ENCODE data around the gene DPH3. TPM values are rescaled to one million over a fixed set of nuclear protein-coding genes. Genes with fewer than 3 reads are reported as not detected.
A peak's percentile ranks its signal among the peaks of the same experiment; 100 is the strongest.
"Not testable (repeated sequence)": the region's sequence is repeated elsewhere in the genome, so short reads cannot be mapped to it uniquely, and the experiment has no call there.

Gene DPH3
- 10.8 and 11.5 TPM in 2 replicates for total RNA-seq (2014; rRNA removed; shearing (Covaris generic))

- DNase-seq (ENCODE audit: low spot score): peak; percentile 99
These were observed at the start of gene DPH3, which contains the start of gene OXNAD1 for GRCh38 chr3:16264708-16265454. TSS of gene DPH3 (minus strand) at chr3:16264943. CDS start at chr3:16264876, 67 bp downstream. TSS of gene OXNAD1 (plus strand) at chr3:16265212. CDS start at chr3:16270953, 5,741 bp downstream.

- DNase-seq (ENCODE audit: low spot score): no peak
These were observed 49.3 kb upstream of the DPH3 start for GRCh38 chr3:16313886-16314645.

DNA sequence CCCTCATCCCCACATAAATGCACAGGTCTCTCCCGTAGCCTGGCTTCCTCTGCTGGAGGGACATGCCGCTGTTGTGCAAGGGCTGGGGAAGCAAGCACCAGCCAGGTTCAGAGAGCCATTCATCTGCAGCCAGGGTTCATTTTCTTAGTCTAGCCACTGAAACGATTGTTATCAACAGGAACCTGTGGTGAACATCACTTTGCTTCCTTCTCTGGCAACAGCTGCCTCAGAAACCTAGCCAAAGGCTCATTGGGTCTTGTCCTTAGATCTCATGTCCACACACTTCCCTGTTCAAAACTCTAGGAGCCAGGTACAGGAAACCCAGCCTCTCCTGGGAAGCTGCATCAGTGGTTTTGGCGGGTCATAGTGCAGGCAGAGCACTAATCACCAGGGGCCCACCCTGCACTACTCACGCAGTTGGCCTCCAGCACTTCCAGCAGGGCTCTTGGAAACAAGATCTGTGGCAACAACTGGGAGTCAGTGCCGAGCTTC, 47.3 kb upstream of the DPH3 start:
- no peak for DNase-seq (ENCODE audit: low spot score)

DNA sequence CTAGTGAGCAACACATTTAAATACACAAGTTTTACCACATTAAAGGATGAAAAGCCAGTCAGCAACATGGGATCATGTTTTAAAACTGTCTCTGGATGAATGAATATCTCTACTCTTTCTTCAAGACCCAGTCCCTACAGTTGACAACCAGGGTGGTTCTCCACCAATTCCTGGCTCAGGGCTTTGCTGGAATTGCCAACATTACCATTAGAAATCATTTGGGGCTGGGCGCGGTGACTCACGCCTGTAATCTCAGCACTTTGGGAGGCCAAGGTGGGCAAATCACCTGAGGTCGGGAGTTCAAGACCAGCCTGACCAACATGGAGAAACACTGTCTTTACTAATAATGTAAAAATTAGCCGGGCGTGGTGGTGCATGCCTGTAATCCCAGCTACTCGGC, 45.7 kb upstream of the DPH3 start:
- DNase-seq (ENCODE audit: low spot score): not testable (repeated sequence)

DNA sequence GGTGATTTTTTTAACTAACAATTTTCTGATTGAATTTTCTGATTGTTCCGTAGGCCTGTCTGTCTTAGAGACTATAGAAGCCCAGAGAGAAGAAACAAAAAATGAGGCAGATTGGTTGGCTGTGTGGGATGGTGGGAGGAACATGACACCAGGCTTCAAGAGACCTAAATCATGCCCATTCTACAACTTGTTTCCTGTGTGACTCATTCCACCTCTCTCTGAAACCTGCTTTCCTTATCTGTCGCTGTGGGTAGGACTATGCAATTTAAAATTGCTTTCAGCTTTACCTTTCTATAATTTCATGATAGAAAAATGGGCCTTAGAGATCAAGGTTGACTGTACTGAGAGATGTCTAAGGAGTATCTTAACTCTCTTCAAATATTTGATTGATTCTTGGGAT, 44.8 kb upstream of the DPH3 start:
- DNase-seq (ENCODE audit: low spot score): peak; percentile 36

DNA sequence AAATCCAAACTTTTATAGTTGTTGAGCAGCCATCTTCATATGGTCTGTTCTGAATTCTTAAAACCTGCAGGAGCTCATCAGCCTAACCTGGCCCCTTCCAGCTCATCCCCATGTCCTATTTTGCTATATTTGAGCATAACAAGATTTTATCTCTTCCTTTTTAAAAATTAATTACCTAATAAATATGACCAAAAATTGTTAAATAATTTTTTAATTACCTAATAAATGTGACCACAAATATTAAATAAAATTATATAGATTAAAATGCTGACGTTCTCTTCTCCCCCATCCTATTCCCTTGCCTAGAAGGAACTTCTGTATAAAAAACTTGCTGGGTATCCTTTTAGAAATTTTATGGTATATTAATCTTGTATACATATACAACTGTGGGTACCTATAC, 44.0 kb upstream of the DPH3 start:
- no peak for DNase-seq (ENCODE audit: low spot score)

DNA sequence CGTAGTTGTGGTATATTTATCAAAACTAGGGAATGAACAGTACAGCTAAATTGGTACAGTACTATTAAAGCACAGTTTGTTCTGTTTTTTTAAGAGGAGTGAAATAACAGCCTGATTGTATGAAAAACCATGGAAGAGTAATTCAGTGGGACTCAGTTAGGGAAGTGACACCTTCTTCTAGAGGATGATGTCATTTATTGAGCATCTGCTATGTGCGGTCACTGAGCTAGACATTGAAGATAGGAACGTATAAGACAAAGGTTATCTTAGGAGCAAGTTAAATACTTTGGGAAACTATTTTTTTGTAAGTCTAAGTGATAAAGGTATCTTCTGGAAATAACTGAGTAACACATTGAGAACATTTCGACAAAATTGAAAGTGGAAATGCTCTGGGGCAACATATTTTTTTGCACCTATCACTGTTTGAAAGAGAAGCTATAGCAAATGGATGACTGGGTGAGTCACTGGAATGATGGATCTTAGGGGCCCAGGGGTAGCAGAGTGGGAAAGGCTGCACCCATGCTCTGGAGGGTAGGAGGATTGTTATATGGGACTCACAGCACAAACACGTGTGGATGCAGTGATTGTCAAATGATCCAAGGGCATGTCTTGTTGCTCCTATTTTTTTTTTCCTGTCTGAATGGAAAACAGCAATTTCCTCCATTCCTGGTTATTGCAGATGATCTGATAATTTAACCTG, 43.2 kb upstream of the DPH3 start:
- DNase-seq (ENCODE audit: low spot score): no peak

DNA sequence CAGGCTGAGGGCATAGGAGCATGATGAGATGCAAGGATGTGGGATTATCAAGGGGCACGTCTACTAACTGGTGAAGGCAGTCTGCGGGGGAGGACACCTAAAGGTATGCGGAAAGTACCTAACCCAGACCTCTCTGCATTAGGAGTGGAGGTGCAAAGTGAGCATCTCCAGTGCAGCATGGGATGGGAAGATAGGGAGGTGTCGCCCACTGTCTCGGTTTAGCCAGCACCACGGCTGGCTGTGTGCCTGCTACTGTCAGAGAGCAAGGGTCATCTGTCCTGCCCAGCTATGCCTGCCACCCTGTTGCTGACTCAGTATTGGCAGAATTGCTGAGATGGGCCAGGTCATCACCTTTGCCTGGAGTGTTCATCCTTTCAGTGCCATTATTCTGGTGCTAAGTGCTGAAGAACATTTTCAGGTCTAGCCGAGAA, 40.4 kb upstream of the DPH3 start:
- DNase-seq (ENCODE audit: low spot score): no peak

DNA sequence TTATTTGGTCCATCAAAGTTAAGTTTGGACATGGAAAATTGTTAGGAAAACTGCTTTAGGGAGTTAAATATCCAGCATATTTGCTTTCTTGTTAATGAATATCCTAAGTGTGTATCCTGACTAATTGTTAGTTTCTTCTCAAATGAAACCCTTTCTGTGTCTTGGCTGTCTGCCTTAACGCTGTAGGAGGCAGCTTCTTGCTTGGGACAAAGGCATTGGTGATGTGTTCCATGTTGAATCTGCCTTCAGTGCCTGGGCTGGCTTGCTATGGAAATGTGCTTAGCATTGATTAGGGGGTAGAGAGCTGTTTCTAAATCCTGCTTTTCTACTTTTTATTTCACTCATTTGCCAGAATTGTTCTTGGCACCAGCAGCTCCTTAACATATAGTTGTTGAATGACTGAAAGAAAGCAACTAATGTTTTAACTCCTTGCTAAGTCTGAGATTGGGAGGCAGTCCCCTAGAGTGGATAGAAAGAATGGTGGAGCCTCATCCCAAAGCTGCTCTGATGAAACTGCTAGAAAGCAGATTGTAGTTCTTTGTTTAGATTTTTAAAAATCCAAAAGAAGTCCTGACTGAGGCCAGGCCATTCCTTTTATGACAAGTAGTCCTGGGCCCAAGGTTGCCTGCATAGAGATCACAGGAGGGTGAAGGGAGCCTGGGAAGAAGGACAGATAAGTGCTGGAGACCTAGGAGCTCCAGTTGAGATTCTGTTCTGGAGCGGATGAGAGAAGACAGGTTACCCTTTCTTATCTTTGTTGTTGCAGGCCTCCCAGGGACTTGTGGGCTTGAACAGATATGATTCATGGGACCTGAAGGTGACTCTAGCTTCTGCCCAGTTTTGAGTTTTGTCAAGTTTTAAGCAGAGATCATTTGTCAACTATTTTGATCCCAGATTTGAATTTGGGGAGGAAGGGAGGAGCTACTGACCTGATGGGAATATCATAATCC, 39.6 kb upstream of the DPH3 start:
- no peak for DNase-seq (ENCODE audit: low spot score)

GRCh38 chr3:16303037-16303575, 38.4 kb upstream of the DPH3 start:
- no peak for DNase-seq (ENCODE audit: low spot score)

- no peak for DNase-seq (ENCODE audit: low spot score)
These were observed 37.4 kb upstream of the DPH3 start for GRCh38 chr3:16302082-16302631.

GRCh38 chr3:16301507-16301906, 36.8 kb upstream of the DPH3 start:
- no peak for DNase-seq (ENCODE audit: low spot score)

GRCh38 chr3:16300881-16301359, 36.2 kb upstream of the DPH3 start:
- DNase-seq (ENCODE audit: low spot score): no peak

DNA sequence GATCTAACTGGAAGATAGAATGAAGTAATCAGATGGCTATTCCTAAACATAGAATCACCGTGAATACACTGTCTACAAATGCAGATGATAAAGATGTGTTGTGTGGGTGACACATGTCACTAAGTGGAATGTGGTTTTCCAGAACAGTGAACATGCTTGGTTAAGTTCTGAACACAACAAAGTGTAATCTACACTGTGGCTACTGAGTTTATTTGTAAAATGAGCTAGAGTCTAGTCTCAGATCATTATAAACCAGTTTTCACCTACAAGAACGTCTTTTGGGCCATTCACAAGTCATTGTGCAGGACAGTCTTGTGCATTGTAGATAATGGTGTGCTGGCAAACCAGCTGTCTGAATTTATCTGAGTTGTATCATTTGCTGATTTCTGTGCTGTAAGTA, 35.6 kb upstream of the DPH3 start:
- DNase-seq (ENCODE audit: low spot score): no peak

GRCh38 chr3:16299746-16300145, 35.0 kb upstream of the DPH3 start:
- no peak for DNase-seq (ENCODE audit: low spot score)

DNA sequence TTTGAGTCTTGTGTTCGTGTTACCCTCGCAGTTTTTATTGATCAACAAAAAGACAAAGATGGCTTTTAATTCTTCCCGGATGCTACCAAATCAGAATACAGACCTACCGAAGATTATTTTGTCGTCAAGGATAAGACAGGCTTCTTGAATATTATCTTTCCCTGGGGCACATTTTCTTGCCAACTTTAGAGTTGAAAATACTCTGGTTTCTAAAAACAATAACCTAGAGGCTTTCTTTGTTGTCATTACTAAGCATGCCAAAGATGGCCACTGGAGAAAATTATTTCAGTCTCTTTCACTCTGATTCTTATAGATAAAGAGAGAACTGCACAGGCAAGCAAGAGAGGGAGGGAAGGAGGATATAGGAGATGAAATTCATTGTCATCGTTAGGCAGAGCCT, 34.1 kb upstream of the DPH3 start:
- DNase-seq (ENCODE audit: low spot score): no peak

GRCh38 chr3:16297997-16298885, 33.5 kb upstream of the DPH3 start:
- no peak for DNase-seq (ENCODE audit: low spot score)

- no peak for DNase-seq (ENCODE audit: low spot score)
These were observed 30.7 kb upstream of the DPH3 start for GRCh38 chr3:16295298-16295890.

- DNase-seq (ENCODE audit: low spot score): no peak
These were observed 30.1 kb upstream of the DPH3 start for GRCh38 chr3:16294844-16295243.

All from H4 (cell line).